ENCODE data around the gene NEFH. TPM values are rescaled to one million over a fixed set of nuclear protein-coding genes. Genes with fewer than 3 reads are reported as not detected.

NEFH gene
- polyA plus RNA-seq, 1 of the 3 experiments (the other 2 are of a cell fraction): 3.5 TPM

DNA sequence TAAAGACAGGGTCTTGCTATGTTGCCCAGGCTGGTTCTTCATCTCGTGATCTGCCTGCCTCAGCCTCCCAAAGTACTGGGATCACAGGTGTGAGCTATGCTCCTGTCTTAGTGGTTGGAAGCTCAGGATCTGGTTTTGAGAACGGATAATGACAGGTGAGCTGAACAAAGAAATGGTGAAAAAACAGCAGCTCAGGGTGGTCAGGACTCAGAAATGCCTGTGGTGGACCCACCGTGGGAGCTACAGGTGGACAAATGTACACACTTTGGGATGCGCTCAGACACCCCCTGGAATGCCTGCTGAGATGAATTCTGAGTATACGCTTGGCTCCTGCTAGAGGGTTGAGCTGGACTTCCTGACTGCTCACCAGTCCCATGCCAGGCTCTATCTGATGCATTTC lies 32.1 kb upstream of the NEFH start:
- Histone ChIP-seq H3K4me1 (ENCODE audit: control insufficient read depth in 1 of 2, insufficient read depth in 2 of 2, low read depth in 1 of 2, low read length in 1 of 2) (peaks cover 0 to 4% of the 10 kb centered on the region in 2 experiments; a peak in 1 of 4 replicates), H3K36me3 (replicated peaks in 1 of 2; ENCODE audit: control insufficient read depth in 1 of 2, insufficient read depth in 2 of 2, low read length in 1 of 2) (no peaks in the 10 kb centered on the region), H3K9me2 (no peaks in the 10 kb centered on the region), H3K79me2 (ENCODE audit: insufficient read depth) (no peaks in the 10 kb centered on the region), H3K9ac (no peak overlapping the region), H2AFZ (ENCODE audit: low read depth) (no peak overlapping the region), H3K9me3 (no peaks in the 10 kb centered on the region), H3K4me2 (no peak overlapping the region), H3F3A (replicated peaks; ENCODE audit: insufficient read depth) (no peaks in the 10 kb centered on the region), H4K20me1 (ENCODE audit: insufficient read depth) (no peaks in the 10 kb centered on the region), H3K27ac (ENCODE audit: low read depth in 2 of 2, low read length in 1 of 2) (no peak overlapping the region), H3K4me3 (ENCODE audit: low read depth in 2 of 2, low read length in 1 of 2) (no peak overlapping the region), H3K27me3 (ENCODE audit: insufficient read depth) (no peaks in the 10 kb centered on the region)
- no peak for DNase-seq
- TF ChIP-seq, protein P1, sequence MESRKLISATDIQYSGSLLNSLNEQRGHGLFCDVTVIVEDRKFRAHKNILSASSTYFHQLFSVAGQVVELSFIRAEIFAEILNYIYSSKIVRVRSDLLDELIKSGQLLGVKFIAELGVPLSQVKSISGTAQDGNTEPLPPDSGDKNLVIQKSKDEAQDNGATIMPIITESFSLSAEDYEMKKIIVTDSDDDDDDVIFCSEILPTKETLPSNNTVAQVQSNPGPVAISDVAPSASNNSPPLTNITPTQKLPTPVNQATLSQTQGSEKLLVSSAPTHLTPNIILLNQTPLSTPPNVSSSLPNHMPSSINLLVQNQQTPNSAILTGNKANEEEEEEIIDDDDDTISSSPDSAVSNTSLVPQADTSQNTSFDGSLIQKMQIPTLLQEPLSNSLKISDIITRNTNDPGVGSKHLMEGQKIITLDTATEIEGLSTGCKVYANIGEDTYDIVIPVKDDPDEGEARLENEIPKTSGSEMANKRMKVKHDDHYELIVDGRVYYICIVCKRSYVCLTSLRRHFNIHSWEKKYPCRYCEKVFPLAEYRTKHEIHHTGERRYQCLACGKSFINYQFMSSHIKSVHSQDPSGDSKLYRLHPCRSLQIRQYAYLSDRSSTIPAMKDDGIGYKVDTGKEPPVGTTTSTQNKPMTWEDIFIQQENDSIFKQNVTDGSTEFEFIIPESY (IDR thresholded peaks at IDR 0.05; ENCODE audit: borderline replicate concordance, low read depth): no peak
- TF ChIP-seq, protein P2, sequence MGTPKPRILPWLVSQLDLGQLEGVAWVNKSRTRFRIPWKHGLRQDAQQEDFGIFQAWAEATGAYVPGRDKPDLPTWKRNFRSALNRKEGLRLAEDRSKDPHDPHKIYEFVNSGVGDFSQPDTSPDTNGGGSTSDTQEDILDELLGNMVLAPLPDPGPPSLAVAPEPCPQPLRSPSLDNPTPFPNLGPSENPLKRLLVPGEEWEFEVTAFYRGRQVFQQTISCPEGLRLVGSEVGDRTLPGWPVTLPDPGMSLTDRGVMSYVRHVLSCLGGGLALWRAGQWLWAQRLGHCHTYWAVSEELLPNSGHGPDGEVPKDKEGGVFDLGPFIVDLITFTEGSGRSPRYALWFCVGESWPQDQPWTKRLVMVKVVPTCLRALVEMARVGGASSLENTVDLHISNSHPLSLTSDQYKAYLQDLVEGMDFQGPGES (IDR thresholded peaks at IDR 0.05; ENCODE audit: low read depth, low read length): no peak
- TF ChIP-seq SIN3A (IDR thresholded peaks at IDR 0.05; ENCODE audit: borderline replicate concordance, low read depth, low read length) (no peak), FOXJ3 (CRISPR knock-in tag; IDR thresholded peaks at IDR 0.05) (no peak), RCOR1 (IDR thresholded peaks at IDR 0.05; ENCODE audit: low read length) (no peak), TAF1 (IDR thresholded peaks at IDR 0.05; ENCODE audit: borderline replicate concordance, low read depth, low read length) (no peak), RAD21 (IDR thresholded peaks at IDR 0.05; ENCODE audit: low read length) (no peak), EP300 (IDR thresholded peaks at IDR 0.05; ENCODE audit: borderline replicate concordance in 1 of 2, low read depth in 1 of 2, low read length in 1 of 2) (no peak), MEF2A (IDR thresholded peaks at IDR 0.05; ENCODE audit: borderline replicate concordance, low read depth) (no peak)
- TF ChIP-seq, protein P3, sequence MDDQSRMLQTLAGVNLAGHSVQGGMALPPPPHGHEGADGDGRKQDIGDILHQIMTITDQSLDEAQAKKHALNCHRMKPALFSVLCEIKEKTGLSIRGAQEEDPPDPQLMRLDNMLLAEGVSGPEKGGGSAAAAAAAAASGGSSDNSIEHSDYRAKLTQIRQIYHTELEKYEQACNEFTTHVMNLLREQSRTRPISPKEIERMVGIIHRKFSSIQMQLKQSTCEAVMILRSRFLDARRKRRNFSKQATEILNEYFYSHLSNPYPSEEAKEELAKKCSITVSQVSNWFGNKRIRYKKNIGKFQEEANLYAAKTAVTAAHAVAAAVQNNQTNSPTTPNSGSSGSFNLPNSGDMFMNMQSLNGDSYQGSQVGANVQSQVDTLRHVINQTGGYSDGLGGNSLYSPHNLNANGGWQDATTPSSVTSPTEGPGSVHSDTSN (IDR thresholded peaks at IDR 0.05): no peak
- 67% methylated on average over 4 of the region's 5 CpGs for WGBS (ENCODE audit: low lambda C conversion rate)
- POLR2A ChIA-PET: no interaction called here
- CTCF ChIA-PET: interaction anchor here (0.7 to 1.1 kb wide), 2 partner anchors 9 to 32 kb away, joined by 3 read pairs; no protein-coding TSS in a partner anchor

DNA sequence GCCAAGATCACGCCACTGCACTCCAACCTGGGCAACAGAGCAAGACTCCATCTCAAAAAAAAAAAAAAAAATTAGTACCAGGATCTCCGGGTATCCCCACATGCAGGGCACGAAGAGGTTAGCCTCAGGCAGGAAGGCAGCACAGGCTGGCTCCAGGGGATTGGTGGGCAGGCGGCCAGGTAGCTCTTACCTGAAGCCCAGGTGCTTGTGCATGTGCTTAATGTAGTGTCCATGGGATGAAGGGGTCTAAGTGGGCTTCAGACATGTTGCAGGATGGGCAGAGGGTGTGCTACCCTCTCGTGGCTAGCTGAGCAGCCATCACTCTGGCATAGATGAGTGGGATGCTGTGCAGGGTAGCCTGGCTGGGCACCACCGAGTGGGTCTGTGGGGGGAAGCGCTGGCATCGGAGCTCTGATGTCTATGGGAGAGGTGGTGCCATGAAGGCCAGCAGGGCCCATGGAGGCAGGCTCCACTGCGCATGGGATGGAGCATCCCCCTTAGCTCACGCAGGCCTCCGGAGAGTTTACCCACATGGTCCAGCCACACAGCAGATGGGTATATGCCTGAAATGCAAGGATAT lies 30.6 kb upstream of the NEFH start:
- TF ChIP-seq EP300 (IDR thresholded peaks at IDR 0.05; ENCODE audit: borderline replicate concordance in 1 of 2, low read depth in 1 of 2, low read length in 1 of 2) (no peak), GATA2 (CRISPR knock-in tag; IDR thresholded peaks at IDR 0.05) (no peak), FOXM1 (IDR thresholded peaks at IDR 0.05; ENCODE audit: low read depth) (no peak), FOXJ3 (CRISPR knock-in tag; IDR thresholded peaks at IDR 0.05) (no peak)
- no peaks in the 10 kb centered on the region for H3K79me2 ChIP-seq (ENCODE audit: insufficient read depth)
- no peaks in the 10 kb centered on the region for H3K27me3 ChIP-seq (ENCODE audit: insufficient read depth)
- H3K4me1 ChIP-seq (ENCODE audit: control insufficient read depth in 1 of 2, insufficient read depth in 2 of 2, low read depth in 1 of 2, low read length in 1 of 2): no peaks in the 10 kb centered on the region
- WGBS (ENCODE audit: low lambda C conversion rate): 73% methylated on average over 7 of the region's 11 CpGs
- H3K4me2 ChIP-seq: no peak overlapping the region
- H3F3A ChIP-seq (replicated peaks; ENCODE audit: insufficient read depth): no peaks in the 10 kb centered on the region
- H3K27ac ChIP-seq (ENCODE audit: low read depth in 2 of 2, low read length in 1 of 2): no peak overlapping the region
- no peaks in the 10 kb centered on the region for H3K9me3 ChIP-seq
- no peak overlapping the region for H3K9ac ChIP-seq
- no peak overlapping the region for H2AFZ ChIP-seq (ENCODE audit: low read depth)
- H3K4me3 ChIP-seq (ENCODE audit: low read depth in 2 of 2, low read length in 1 of 2): no peak overlapping the region
- no peak for DNase-seq
- no peaks in the 10 kb centered on the region for H4K20me1 ChIP-seq (ENCODE audit: insufficient read depth)
- H3K9me2 ChIP-seq: no peaks in the 10 kb centered on the region
- no peaks in the 10 kb centered on the region for H3K36me3 ChIP-seq (replicated peaks in 1 of 2; ENCODE audit: control insufficient read depth in 1 of 2, insufficient read depth in 2 of 2, low read length in 1 of 2)
- POLR2A ChIA-PET: no interaction called here
- CTCF ChIA-PET: no interaction called here
